Karpas-422 (cell line): ENCODE measurements around the gene ADAMTS3. TPM values are rescaled to one million over a fixed set of nuclear protein-coding genes. Genes with fewer than 3 reads are reported as not detected.

Source experiments
- DNase-seq: peaks from one replicate; pipeline ENCODE4 v3.0.0-alpha.2; 2015
- H2AFZ ChIP-seq: fragments of 200-600 bp; sonication (generic); 2 replicates; pipeline ENCODE4 v1.6.1; 2014; ENCODE audit warnings: antibody characterized with exemption, low read length, mixed read lengths
- H3K27ac ChIP-seq: fragments of 200-600 bp; sonication (generic); 2 replicates; pipeline ENCODE4 v1.5.1; 2014; ENCODE audit warnings: mild to moderate bottlenecking, low read length, moderate library complexity
- H3K27me3 ChIP-seq: fragments of 200-600 bp; sonication (generic); 2 replicates; pipeline ENCODE4 v1.6.1; 2014; ENCODE audit warnings: low read length, mixed read lengths
- H3K36me3 ChIP-seq: fragments of 200-600 bp; sonication (generic); 2 replicates; pipeline ENCODE4 v1.6.1; 2014; ENCODE audit warnings: low read length, mixed read lengths; ENCODE audit not compliant: insufficient read depth
- H3K4me1 ChIP-seq: fragments of 200-600 bp; sonication (generic); 2 replicates; pipeline ENCODE4 v1.6.1; 2014; ENCODE audit warnings: mild to moderate bottlenecking, low read length, mixed read lengths
- H3K4me2 ChIP-seq: fragments of 200-600 bp; sonication (generic); 2 replicates; pipeline ENCODE4 v1.6.1; 2014; ENCODE audit warnings: low read length, low read depth, mild to moderate bottlenecking; ENCODE audit not compliant: poor library complexity, severe bottlenecking
- H3K4me3 ChIP-seq: fragments of 200-600 bp; sonication (generic); 2 replicates; pipeline ENCODE4 v1.5.1; 2014; ENCODE audit warnings: mild to moderate bottlenecking, antibody characterized with exemption, low read length, mixed read lengths
- H3K79me2 ChIP-seq: fragments of 200-600 bp; sonication (generic); 2 replicates; pipeline ENCODE4 v1.6.1; 2014; ENCODE audit warnings: mild to moderate bottlenecking, low read length, mixed read lengths
- H3K9ac ChIP-seq: fragments of 200-600 bp; sonication (generic); 2 replicates; pipeline ENCODE4 v1.6.0; 2014; ENCODE audit warnings: low read length
- H3K9me2 ChIP-seq: fragments of 200-600 bp; sonication (generic), shearing (Covaris generic); replicated peaks from 2 replicates; pipeline ENCODE4 v1.6.0; 2014; ENCODE audit warnings: mild to moderate bottlenecking, low read length, moderate library complexity; ENCODE audit not compliant: insufficient read depth
- H3K9me3 ChIP-seq: fragments of 300-700, 200-600 bp; sonication (generic); 2 replicates; pipeline ENCODE4 v1.6.1; 2014; ENCODE audit warnings: low read length, mixed read lengths
- H4K20me1 ChIP-seq: fragments of 200-600 bp; sonication (generic); 2 replicates; pipeline ENCODE4 v1.6.1; 2014; ENCODE audit warnings: mild to moderate bottlenecking, antibody characterized with exemption, low read length, low read depth; ENCODE audit not compliant: insufficient read depth
- total RNA-seq: library from RNA; depleted of rRNA; stranded (reverse); fragments of >200 nt; shearing (Covaris generic); gene quantifications from 2 replicates; pipeline ENCODE4 v1.2.3, GENCODE V29; 2014; ENCODE audit warnings: low replicate concordance

The ADAMTS3 gene
- total RNA-seq, 1 experiment from 2014 or later, result not detected

GRCh38 chr4:72388521-72388920 lies 180.5 kb downstream of the ADAMTS3 start:
- no peaks in the 10 kb centered on the region for H3K27me3 ChIP-seq
- no peak overlapping the region for H3K4me2 ChIP-seq
- no peak overlapping the region for H2AFZ ChIP-seq
- H3K4me1 ChIP-seq, result no peaks in the 10 kb centered on the region
- H3K27ac ChIP-seq, result no peak overlapping the region
- no peak for DNase-seq
- no peaks in the 10 kb centered on the region for H3K36me3 ChIP-seq
- H3K79me2 ChIP-seq, result no peaks in the 10 kb centered on the region
- H4K20me1 ChIP-seq, result no peaks in the 10 kb centered on the region
- no peak overlapping the region for H3K4me3 ChIP-seq
- no peaks in the 10 kb centered on the region for H3K9me2 ChIP-seq
- no peaks in the 10 kb centered on the region for H3K9me3 ChIP-seq
- H3K9ac ChIP-seq, result no peak overlapping the region

- Histone ChIP-seq H3K4me1 (no peaks in the 10 kb centered on the region), H2AFZ (no peak overlapping the region), H3K27ac (no peak overlapping the region), H3K27me3 (no peaks in the 10 kb centered on the region), H3K36me3 (no peaks in the 10 kb centered on the region), H3K4me2 (no peak overlapping the region), H3K9ac (no peak overlapping the region), H3K79me2 (no peaks in the 10 kb centered on the region), H3K9me3 (no peaks in the 10 kb centered on the region), H3K9me2 (no peaks in the 10 kb centered on the region), H3K4me3 (no peak overlapping the region), H4K20me1 (no peaks in the 10 kb centered on the region)
- DNase-seq, result no peak
Measured at GRCh38 chr4:72387959-72388358, 181.1 kb downstream of the ADAMTS3 start.

GRCh38 chr4:72383439-72383838 lies 185.6 kb downstream of the ADAMTS3 start:
- no peaks in the 10 kb centered on the region for H3K79me2 ChIP-seq
- H3K36me3 ChIP-seq, result no peaks in the 10 kb centered on the region
- no peak overlapping the region for H3K4me3 ChIP-seq

DNA sequence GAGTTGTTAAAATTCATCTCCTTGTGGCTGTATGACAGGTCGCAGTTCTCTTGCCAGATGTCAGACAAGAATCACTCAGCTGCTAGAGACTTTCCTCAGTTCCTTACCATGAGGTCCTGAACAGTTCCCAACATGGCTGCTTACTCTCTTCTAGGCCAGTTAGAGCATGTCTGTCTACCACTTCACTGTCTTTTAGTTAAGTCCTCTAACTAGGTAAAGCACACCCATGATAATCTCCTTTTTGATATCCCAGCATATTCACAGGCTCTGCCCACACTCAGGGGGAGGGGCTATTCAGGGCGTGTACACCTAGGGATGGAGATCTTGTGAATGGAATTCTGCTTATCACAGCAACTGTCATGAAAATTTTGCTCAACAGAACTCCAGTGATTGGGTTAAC lies 190.1 kb downstream of the ADAMTS3 start:
- Histone ChIP-seq H3K9me3 (no peaks in the 10 kb centered on the region), H3K4me3 (no peak overlapping the region), H3K4me2 (no peak overlapping the region), H3K79me2 (no peaks in the 10 kb centered on the region), H3K27ac (no peak overlapping the region), H3K36me3 (no peaks in the 10 kb centered on the region), H3K27me3 (no peaks in the 10 kb centered on the region), H2AFZ (no peak overlapping the region), H3K9ac (no peak overlapping the region), H4K20me1 (no peaks in the 10 kb centered on the region), H3K4me1 (no peaks in the 10 kb centered on the region), H3K9me2 (no peaks in the 10 kb centered on the region)
- DNase-seq, result no peak

More at GRCh38 chr4:72383439-72383838, 185.6 kb downstream of the ADAMTS3 start:
- Histone ChIP-seq H3K4me1 (no peaks in the 10 kb centered on the region), H3K4me2 (no peak overlapping the region), H3K27ac (no peak overlapping the region), H4K20me1 (no peaks in the 10 kb centered on the region), H3K9me3 (no peaks in the 10 kb centered on the region), H3K27me3 (no peaks in the 10 kb centered on the region), H3K9me2 (no peaks in the 10 kb centered on the region), H3K9ac (no peak overlapping the region), H2AFZ (no peak overlapping the region)
- DNase-seq, result no peak

- H3K27me3 ChIP-seq, result no peaks in the 10 kb centered on the region
- no peak for DNase-seq
- no peaks in the 10 kb centered on the region for H4K20me1 ChIP-seq
- no peak overlapping the region for H3K4me2 ChIP-seq
- H2AFZ ChIP-seq, result no peak overlapping the region
- no peaks in the 10 kb centered on the region for H3K9me2 ChIP-seq
- no peak overlapping the region for H3K9ac ChIP-seq
- no peaks in the 10 kb centered on the region for H3K4me1 ChIP-seq
- no peak overlapping the region for H3K4me3 ChIP-seq
- no peaks in the 10 kb centered on the region for H3K79me2 ChIP-seq
- no peaks in the 10 kb centered on the region for H3K9me3 ChIP-seq
- H3K36me3 ChIP-seq, result no peaks in the 10 kb centered on the region
- H3K27ac ChIP-seq, result no peak overlapping the region
Measured at GRCh38 chr4:72377491-72378194, 191.4 kb downstream of the ADAMTS3 start.

GRCh38 chr4:72376901-72377300 lies 192.1 kb downstream of the ADAMTS3 start:
- H3K79me2 ChIP-seq, result no peaks in the 10 kb centered on the region
- no peak overlapping the region for H2AFZ ChIP-seq
- no peaks in the 10 kb centered on the region for H3K9me2 ChIP-seq
- no peak for DNase-seq
- no peaks in the 10 kb centered on the region for H3K4me1 ChIP-seq
- no peak overlapping the region for H3K4me3 ChIP-seq
- no peaks in the 10 kb centered on the region for H3K9me3 ChIP-seq
- H3K9ac ChIP-seq, result no peak overlapping the region
- no peak overlapping the region for H3K27ac ChIP-seq
- H3K36me3 ChIP-seq, result no peaks in the 10 kb centered on the region
- no peaks in the 10 kb centered on the region for H3K27me3 ChIP-seq
- H3K4me2 ChIP-seq, result no peak overlapping the region
- no peaks in the 10 kb centered on the region for H4K20me1 ChIP-seq

DNA sequence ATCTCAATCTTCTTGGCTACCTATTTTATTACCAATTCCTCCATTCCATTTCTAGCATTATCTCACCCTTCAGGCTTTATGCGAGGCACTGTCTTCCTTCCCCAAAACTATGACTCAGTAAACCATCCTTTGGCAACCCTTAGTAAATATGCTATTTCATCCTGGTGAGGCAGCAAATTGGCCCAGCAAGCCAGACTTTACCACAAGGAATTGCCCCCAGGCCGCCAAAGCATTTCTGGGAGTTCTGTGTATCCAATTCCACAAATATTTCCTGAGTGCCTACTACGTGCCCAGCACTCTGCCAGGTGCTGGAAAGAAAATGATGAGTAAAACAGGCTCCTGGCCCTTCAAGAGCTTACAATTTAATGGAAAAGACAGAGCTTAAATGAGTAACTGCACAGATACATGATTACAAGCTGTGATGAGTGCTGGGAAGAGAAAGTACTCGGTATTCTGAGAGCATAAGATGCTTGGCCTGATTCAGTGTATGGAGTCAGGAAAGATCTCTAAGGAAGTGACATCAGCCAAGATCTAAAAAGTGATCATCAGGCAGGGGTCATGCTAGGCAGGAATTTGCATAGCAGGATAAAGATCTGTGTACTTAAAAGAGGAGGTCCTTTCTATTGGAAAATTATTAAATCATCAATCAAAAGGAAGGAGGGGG lies 193.8 kb downstream of the ADAMTS3 start:
- no peaks in the 10 kb centered on the region for H3K27me3 ChIP-seq
- H3K27ac ChIP-seq, result no peak overlapping the region
- no peak overlapping the region for H3K9ac ChIP-seq
- no peaks in the 10 kb centered on the region for H3K79me2 ChIP-seq
- no peaks in the 10 kb centered on the region for H3K9me2 ChIP-seq
- no peaks in the 10 kb centered on the region for H4K20me1 ChIP-seq
- H2AFZ ChIP-seq, result no peak overlapping the region
- H3K4me2 ChIP-seq, result no peak overlapping the region
- H3K36me3 ChIP-seq, result no peaks in the 10 kb centered on the region
- no peaks in the 10 kb centered on the region for H3K9me3 ChIP-seq
- H3K4me1 ChIP-seq, result no peaks in the 10 kb centered on the region
- no peak for DNase-seq
- no peak overlapping the region for H3K4me3 ChIP-seq

DNA sequence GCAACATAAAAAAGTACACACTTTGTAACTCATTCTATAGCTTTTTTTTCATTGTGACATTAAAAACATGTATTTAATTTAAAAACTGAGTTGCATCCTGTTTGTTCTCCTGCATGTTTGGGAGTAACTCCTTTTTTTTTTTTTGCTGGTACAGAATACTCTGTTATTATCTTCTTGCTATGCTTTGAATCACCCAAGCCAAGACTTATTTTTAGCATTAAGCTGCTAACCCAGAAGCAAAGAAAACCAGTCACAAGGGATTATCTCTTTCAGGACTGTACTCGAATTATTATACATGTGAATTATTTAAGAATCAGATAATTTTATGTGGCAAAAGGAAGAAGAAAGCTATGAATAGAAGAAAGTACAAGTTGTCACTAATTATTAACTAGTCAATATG lies 194.9 kb downstream of the ADAMTS3 start:
- Histone ChIP-seq H3K9me2 (no peaks in the 10 kb centered on the region), H3K4me2 (no peak overlapping the region), H3K4me3 (no peak overlapping the region), H2AFZ (no peak overlapping the region), H3K27me3 (no peaks in the 10 kb centered on the region), H4K20me1 (no peaks in the 10 kb centered on the region), H3K27ac (no peak overlapping the region), H3K9me3 (no peaks in the 10 kb centered on the region), H3K79me2 (no peaks in the 10 kb centered on the region), H3K9ac (no peak overlapping the region), H3K36me3 (no peaks in the 10 kb centered on the region), H3K4me1 (no peaks in the 10 kb centered on the region)
- no peak for DNase-seq
